ENCODE measurements around the gene MUC2. TPM values are rescaled to one million over a fixed set of nuclear protein-coding genes. Genes with fewer than 3 reads are reported as not detected.

MUC2 gene
- total and polyA plus RNA-seq, 9 of the 15 experiments (the other 6 are each of a cell fraction or from before 2014, with no cell fraction given), result under 0.01 to 0.18 TPM; not detected in 7

GRCh38 chr11:1092145-1092670 is 17.5 kb downstream of the MUC2 start:
- DNase-seq (ENCODE audit: extremely low read depth in 1 of 4, low spot score in 3 of 4) (no peak), FAIRE-seq (no peak), ATAC-seq (no peak)
- intact Hi-C loops (cut with micrococcal nuclease), result no loop called here
- Histone ChIP-seq H3K27ac (ENCODE audit: extremely low read depth, low read depth, low read length) (no peak overlapping the region), H3K36me3 (ENCODE audit: control insufficient read depth, insufficient read depth, low read length) (no peaks in the 10 kb centered on the region), H3K4me1 (replicated peaks in 1 of 2; ENCODE audit: control insufficient read depth in 2 of 2, insufficient read depth in 2 of 2, low read length in 2 of 2) (peaks cover 0 to 18% of the 10 kb centered on the region in 2 experiments; a peak in 2 of 5 replicates), H3K9me1 (ENCODE audit: control insufficient read depth, insufficient read depth, low read length) (no peaks in the 10 kb centered on the region), H2AFZ (ENCODE audit: low read depth, low read length) (no peak overlapping the region), H3K4me2 (ENCODE audit: insufficient read depth, low read length) (no peak overlapping the region), H3K27me3 (ENCODE audit: control insufficient read depth in 2 of 2, insufficient read depth in 2 of 2, low read length in 2 of 2) (peaks cover 0 to 8% of the 10 kb centered on the region in 2 experiments; a peak in 1 of 5 replicates), H3K4me3 (no peak overlapping the region), H4K20me1 (replicated peaks; ENCODE audit: control insufficient read depth, insufficient read depth, low read length) (no peaks in the 10 kb centered on the region), H3K9me3 (replicated peaks; ENCODE audit: control insufficient read depth, insufficient read depth, low read depth, low read length) (no peaks in the 10 kb centered on the region; the same call in 1 of the 2 replicates), H3K79me2 (ENCODE audit: control insufficient read depth, insufficient read depth, low read length) (no peaks in the 10 kb centered on the region), H3K9ac (ENCODE audit: insufficient read depth in 1 of 2, low read depth in 2 of 2, low read length in 2 of 2) (no peak overlapping the region)
- ChIA-PET CTCF (ENCODE audit: low intra/inter-chr PET ratio) (no interaction called here), POLR2A (interaction anchor here (0.6 kb wide), 1 partner anchor 206 kb away, joined by 3 read pairs; no protein-coding TSS in a partner anchor)
- TF ChIP-seq TBL1XR1 (IDR thresholded peaks at IDR 0.05; ENCODE audit: low read length in 2 of 2) (no peak), IRF1 (CRISPR knock-in tag; IDR thresholded peaks at IDR 0.05; ENCODE audit: borderline replicate concordance) (no peak), FOXK2 (conservative IDR thresholded peaks at IDR 0.05 in 1 of 2, IDR thresholded peaks at IDR 0.05 in 1 of 2; ENCODE audit: low read depth in 2 of 2) (no peak), PYGO2 (tag; IDR thresholded peaks at IDR 0.05) (no peak), ZNF707 (CRISPR knock-in tag; conservative IDR thresholded peaks at IDR 0.05) (no peak), NEUROD1 (IDR thresholded peaks at IDR 0.05; ENCODE audit: borderline replicate concordance, low read depth, low read length, partially characterized antibody) (no peak), NBN (IDR thresholded peaks at IDR 0.05; ENCODE audit: low read depth) (no peak), KLF13 (tag; IDR thresholded peaks at IDR 0.05; ENCODE audit: borderline replicate concordance, low read depth) (no peak), MAZ (CRISPR knock-in tag; conservative IDR thresholded peaks at IDR 0.05 in 1 of 2, IDR thresholded peaks at IDR 0.05 in 1 of 2) (no peak), DIDO1 (tag; IDR thresholded peaks at IDR 0.05; ENCODE audit: low read depth) (no peak), ILK (tag; IDR thresholded peaks at IDR 0.05; ENCODE audit: borderline replicate concordance, low read depth) (no peak), NCOA4 (IDR thresholded peaks at IDR 0.05; ENCODE audit: partially characterized antibody) (no peak)
- TF ChIP-seq, protein P1, sequence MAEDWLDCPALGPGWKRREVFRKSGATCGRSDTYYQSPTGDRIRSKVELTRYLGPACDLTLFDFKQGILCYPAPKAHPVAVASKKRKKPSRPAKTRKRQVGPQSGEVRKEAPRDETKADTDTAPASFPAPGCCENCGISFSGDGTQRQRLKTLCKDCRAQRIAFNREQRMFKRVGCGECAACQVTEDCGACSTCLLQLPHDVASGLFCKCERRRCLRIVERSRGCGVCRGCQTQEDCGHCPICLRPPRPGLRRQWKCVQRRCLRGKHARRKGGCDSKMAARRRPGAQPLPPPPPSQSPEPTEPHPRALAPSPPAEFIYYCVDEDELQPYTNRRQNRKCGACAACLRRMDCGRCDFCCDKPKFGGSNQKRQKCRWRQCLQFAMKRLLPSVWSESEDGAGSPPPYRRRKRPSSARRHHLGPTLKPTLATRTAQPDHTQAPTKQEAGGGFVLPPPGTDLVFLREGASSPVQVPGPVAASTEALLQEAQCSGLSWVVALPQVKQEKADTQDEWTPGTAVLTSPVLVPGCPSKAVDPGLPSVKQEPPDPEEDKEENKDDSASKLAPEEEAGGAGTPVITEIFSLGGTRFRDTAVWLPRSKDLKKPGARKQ (CRISPR knock-in tag; IDR thresholded peaks at IDR 0.05), result no peak
- WGBS (ENCODE audit: insufficient coverage, low coverage, missing lambda C conversion rate), result 2% methylated on average over 14 of the region's 17 CpGs
- no TSS peak for BruUV-seq (replicated peaks)
- in situ Hi-C loops (cut with MboI), result no loop called here
